ENCODE results near the gene IGFBP5.

IGFBP5 gene

DNA sequence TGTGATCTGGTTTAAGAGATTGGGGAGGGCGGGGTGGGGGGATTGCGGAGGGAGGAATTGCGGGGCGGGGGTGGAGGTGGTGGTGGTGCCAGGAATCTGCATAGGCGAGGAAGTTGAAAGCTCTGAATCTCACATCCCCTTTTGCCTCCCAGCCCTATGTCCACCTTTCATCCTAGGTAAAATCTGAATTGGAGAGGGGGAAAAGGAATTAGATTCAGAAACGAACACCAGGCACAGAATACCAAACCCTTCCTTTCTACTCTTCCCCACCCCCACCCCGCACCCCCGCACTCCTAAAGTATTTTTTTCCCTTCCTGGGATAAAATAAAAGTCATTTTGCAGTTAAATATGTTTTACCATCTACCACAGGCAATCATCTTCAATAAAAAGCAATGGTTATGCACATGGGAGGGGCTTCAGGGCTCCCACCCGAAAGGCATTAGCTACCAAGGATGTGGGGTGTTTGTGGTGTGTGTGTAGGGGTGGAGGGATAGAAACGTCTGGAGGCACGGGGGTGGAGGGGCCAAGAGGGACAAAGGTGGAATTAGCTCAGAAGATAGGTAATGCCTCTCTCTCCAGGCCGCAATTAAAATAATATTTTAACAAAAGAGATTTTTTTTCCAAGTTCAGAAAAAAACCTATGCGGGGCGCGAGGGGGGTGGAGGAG is 1.8 kb downstream of the IGFBP5 start:
- H3K4me2 ChIP-seq (ENCODE audit: low read length), result peak overlapping the region; percentile 42
- 0 out of 2 replicates have a peak overlapping the region, but pooled peaks have one; percentile 56 for H3K9ac ChIP-seq (ENCODE audit: low read length)
- peaks cover 6% of the 10 kb centered on the region for H3K27me3 ChIP-seq (ENCODE audit: low read depth, low read length)

GRCh38 chr2:216692636-216693413 is 2.5 kb downstream of the IGFBP5 start:
- H3K9ac ChIP-seq (ENCODE audit: low read length), result peak overlapping the region; percentile 56
- no peaks in the 10 kb centered on the region for H3K9me3 ChIP-seq (ENCODE audit: insufficient read depth, low read length)
- no peaks in the 10 kb centered on the region for H3K79me2 ChIP-seq (ENCODE audit: low read length)
- H3K27ac ChIP-seq (ENCODE audit: low read length), result peak overlapping the region; percentile 9; the same call in 1 of the 2 replicates
- peak overlapping the region; percentile 42 for H3K4me2 ChIP-seq (ENCODE audit: low read length)
- no peaks in the 10 kb centered on the region for H3K36me3 ChIP-seq (replicated peaks; ENCODE audit: low read depth, low read length)
- H3K4me3 ChIP-seq (ENCODE audit: low read length), result peak overlapping the region; percentile 72
- TF ChIP-seq, protein P1, sequence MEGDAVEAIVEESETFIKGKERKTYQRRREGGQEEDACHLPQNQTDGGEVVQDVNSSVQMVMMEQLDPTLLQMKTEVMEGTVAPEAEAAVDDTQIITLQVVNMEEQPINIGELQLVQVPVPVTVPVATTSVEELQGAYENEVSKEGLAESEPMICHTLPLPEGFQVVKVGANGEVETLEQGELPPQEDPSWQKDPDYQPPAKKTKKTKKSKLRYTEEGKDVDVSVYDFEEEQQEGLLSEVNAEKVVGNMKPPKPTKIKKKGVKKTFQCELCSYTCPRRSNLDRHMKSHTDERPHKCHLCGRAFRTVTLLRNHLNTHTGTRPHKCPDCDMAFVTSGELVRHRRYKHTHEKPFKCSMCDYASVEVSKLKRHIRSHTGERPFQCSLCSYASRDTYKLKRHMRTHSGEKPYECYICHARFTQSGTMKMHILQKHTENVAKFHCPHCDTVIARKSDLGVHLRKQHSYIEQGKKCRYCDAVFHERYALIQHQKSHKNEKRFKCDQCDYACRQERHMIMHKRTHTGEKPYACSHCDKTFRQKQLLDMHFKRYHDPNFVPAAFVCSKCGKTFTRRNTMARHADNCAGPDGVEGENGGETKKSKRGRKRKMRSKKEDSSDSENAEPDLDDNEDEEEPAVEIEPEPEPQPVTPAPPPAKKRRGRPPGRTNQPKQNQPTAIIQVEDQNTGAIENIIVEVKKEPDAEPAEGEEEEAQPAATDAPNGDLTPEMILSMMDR (IDR thresholded peaks at IDR 0.05; ENCODE audit: low read depth, low read length), result no peak
- no peak for TF ChIP-seq EZH2phosphoT487 (IDR thresholded peaks at IDR 0.05; ENCODE audit: low read depth)
- no peaks in the 10 kb centered on the region for H4K20me1 ChIP-seq (ENCODE audit: insufficient read depth, low read length)
- no peak overlapping the region; the same call in 1 of the 2 replicates for H2AFZ ChIP-seq (ENCODE audit: low read depth, low read length)
- peaks cover 2% of the 10 kb centered on the region for H3K27me3 ChIP-seq (ENCODE audit: low read depth, low read length)
- H3K4me1 ChIP-seq (ENCODE audit: low read length), result 0 out of 2 replicates have a peak, but pooled peaks cover 6% of the 10 kb centered on the region

More for the DNA sequence above, 1.8 kb downstream of the IGFBP5 start:
- TF ChIP-seq, protein P1 (IDR thresholded peaks at IDR 0.05; ENCODE audit: low read depth, low read length), result no peak
- no peak for TF ChIP-seq EZH2phosphoT487 (IDR thresholded peaks at IDR 0.05; ENCODE audit: low read depth)
- Histone ChIP-seq H3K9me3 (ENCODE audit: insufficient read depth, low read length) (no peaks in the 10 kb centered on the region), H3K4me3 (ENCODE audit: low read length) (peak overlapping the region; percentile 72), H3K79me2 (ENCODE audit: low read length) (no peaks in the 10 kb centered on the region), H3K36me3 (replicated peaks; ENCODE audit: low read depth, low read length) (no peaks in the 10 kb centered on the region), H2AFZ (ENCODE audit: low read depth, low read length) (no peak overlapping the region), H3K4me1 (ENCODE audit: low read length) (0 out of 2 replicates have a peak, but pooled peaks cover 6% of the 10 kb centered on the region), H3K27ac (ENCODE audit: low read length) (no peak overlapping the region), H4K20me1 (ENCODE audit: insufficient read depth, low read length) (no peaks in the 10 kb centered on the region)

GRCh38 chr2:216690853-216691741 is 4.3 kb downstream of the IGFBP5 start:
- Histone ChIP-seq H3K4me2 (ENCODE audit: low read length) (no peak overlapping the region), H3K79me2 (ENCODE audit: low read length) (no peaks in the 10 kb centered on the region), H3K4me1 (ENCODE audit: low read length) (0 out of 2 replicates have a peak, but pooled peaks cover 6% of the 10 kb centered on the region), H4K20me1 (ENCODE audit: insufficient read depth, low read length) (no peaks in the 10 kb centered on the region), H3K9me3 (ENCODE audit: insufficient read depth, low read length) (no peaks in the 10 kb centered on the region), H3K27ac (ENCODE audit: low read length) (no peak overlapping the region), H3K4me3 (ENCODE audit: low read length) (no peak overlapping the region), H3K36me3 (replicated peaks; ENCODE audit: low read depth, low read length) (no peaks in the 10 kb centered on the region), H2AFZ (ENCODE audit: low read depth, low read length) (no peak overlapping the region), H3K27me3 (ENCODE audit: low read depth, low read length) (no peaks in the 10 kb centered on the region), H3K9ac (ENCODE audit: low read length) (no peak overlapping the region)
- TF ChIP-seq, protein P1 (IDR thresholded peaks at IDR 0.05; ENCODE audit: low read depth, low read length), result no peak
- TF ChIP-seq EZH2phosphoT487 (IDR thresholded peaks at IDR 0.05; ENCODE audit: low read depth), result no peak
